ENCODE measurements around the gene SBK3. TPM values are rescaled to one million over a fixed set of nuclear protein-coding genes. Genes with fewer than 3 reads are reported as not detected.

The SBK3 gene
- total RNA-seq, 1 experiment from 2014 or later = 1.2 TPM

GRCh38 chr19:55549500-55550320, 4.4 kb upstream of the SBK3 start:
- RAD21 ChIA-PET (ENCODE audit: low non-redundant PET in 1 of 2, low total read pairs in 2 of 2, uncharacterized antibody in 2 of 2, unreplicated experiment in 2 of 2) = no interaction called here
- CTCF ChIA-PET = interaction anchor here (0.5 to 1.3 kb wide), 3 partner anchors 56 to 104 kb away, joined by 3 to 8 read pairs (median 3); partner anchors contain the start of gene ZNF865

More at GRCh38 chr19:55549500-55550320, 4.4 kb upstream of the SBK3 start:
- no peaks in the 10 kb centered on the region for H3K9me2 ChIP-seq (ENCODE audit: insufficient read depth)
- POLR2A ChIA-PET = interaction anchor here (0.6 to 2.1 kb wide), 4 partner anchors 50 to 105 kb away, joined by 3 to 9 read pairs (median 4); partner anchors contain the start of genes FIZ1 and U2AF2
- H4K20me1 ChIP-seq (ENCODE audit: insufficient read depth) = no peaks in the 10 kb centered on the region
- peak overlapping the region; percentile 67 for H3K9ac ChIP-seq (ENCODE audit: low read length)
- BruUV-seq (replicated peaks) = no TSS peak
- TF ChIP-seq ZFX (IDR thresholded peaks at IDR 0.05) (0 out of 2 replicates have a peak, but pooled peaks have one; percentile 34), SP1 (IDR thresholded peaks at IDR 0.05; ENCODE audit: low read depth) (0 out of 2 replicates have a peak, but pooled peaks have one; percentile 12), FOSL1 (IDR thresholded peaks at IDR 0.05; ENCODE audit: low read depth) (peak; percentile 72), EGR1 (IDR thresholded peaks at IDR 0.05; ENCODE audit: low read depth) (0 out of 2 replicates have a peak, but pooled peaks have one; percentile 43), CBX3 (IDR thresholded peaks at IDR 0.05; ENCODE audit: low read depth) (0 out of 2 replicates have a peak, but pooled peaks have one; percentile 54), POLR2AphosphoS5 (IDR thresholded peaks at IDR 0.05; ENCODE audit: low read depth, low read length) (no peak; the same call in 1 of the 2 replicates), CTCF (IDR thresholded peaks at IDR 0.05 in 2 of 3, conservative IDR thresholded peaks at IDR 0.05 in 1 of 3; ENCODE audit: borderline replicate concordance in 1 of 3, insufficient read depth in 1 of 3, low read depth in 2 of 3, low read length in 2 of 3) (peak in 2 of 3 experiments; percentile 19 to 27; a peak in 3 of 6 replicates), YY1 (IDR thresholded peaks at IDR 0.05; ENCODE audit: extremely low read depth, insufficient replicate concordance, low read depth, low read length) (no peak)
- H2AFZ ChIP-seq (ENCODE audit: low read depth, low read length, poor library complexity, severe bottlenecking) = peak overlapping the region; percentile 86
- H3K4me3 ChIP-seq (replicated peaks in 1 of 2; ENCODE audit: low read depth in 1 of 2, low read length in 2 of 2) = peak overlapping the region; percentile 44 to 59
- peak overlapping the region; percentile 86 for H3K4me2 ChIP-seq (ENCODE audit: low read length)
- peak; percentile 34 for DNase-seq (ENCODE audit: low read depth, low spot score)
- intact Hi-C loops (cut with micrococcal nuclease) = loop anchor here (5.0 kb wide), 1 partner anchor 38 kb away; no protein-coding TSS in a partner anchor
- no peaks in the 10 kb centered on the region for H3K79me2 ChIP-seq (ENCODE audit: insufficient read depth, low read length)
- H3K4me1 ChIP-seq (ENCODE audit: control insufficient read depth in 1 of 2, insufficient read depth in 2 of 2, low read length in 2 of 2) = peaks cover 48 to 80% of the 10 kb centered on the region in 2 experiments
- H3K27me3 ChIP-seq (ENCODE audit: insufficient read depth, low read length) = no peaks in the 10 kb centered on the region
- peak; percentile 68 for ATAC-seq
- H3K27ac ChIP-seq (ENCODE audit: low read depth, low read length) = peak overlapping the region; percentile 91
- no peaks in the 10 kb centered on the region for H3K9me3 ChIP-seq (ENCODE audit: control insufficient read depth in 1 of 2, insufficient read depth in 1 of 2, low read depth in 1 of 2, low read length in 2 of 2)
- no peaks in the 10 kb centered on the region for H3K36me3 ChIP-seq (ENCODE audit: control insufficient read depth in 1 of 2, insufficient read depth in 2 of 2, low read length in 2 of 2)

All from HCT116 (cell line).